ENCODE measurements around the gene PAN3.

The PAN3 gene

GRCh38 chr13:28297341-28297740 lies 159.0 kb downstream of the PAN3 start:
- no peak for DNase-seq
- H3K9me3 ChIP-seq = no peaks in the 10 kb centered on the region
- no peak for TF ChIP-seq CTCF (IDR thresholded peaks at IDR 0.05; ENCODE audit: low read depth, low read length)
- no peaks in the 10 kb centered on the region for H3K4me1 ChIP-seq
- H3K36me3 ChIP-seq = 0 out of 2 replicates have a peak, but pooled peaks cover 2% of the 10 kb centered on the region
- no peak overlapping the region for H3K4me3 ChIP-seq (ENCODE audit: low read depth, low read length)
- H3K27me3 ChIP-seq = no peaks in the 10 kb centered on the region

GRCh38 chr13:28299916-28300315 lies 161.6 kb downstream of the PAN3 start:
- H3K27me3 ChIP-seq = no peaks in the 10 kb centered on the region
- H3K4me3 ChIP-seq (ENCODE audit: low read depth, low read length) = no peak overlapping the region
- no peaks in the 10 kb centered on the region for H3K36me3 ChIP-seq
- H3K9me3 ChIP-seq = no peaks in the 10 kb centered on the region
- DNase-seq = no peak
- H3K4me1 ChIP-seq = no peaks in the 10 kb centered on the region
- TF ChIP-seq CTCF (IDR thresholded peaks at IDR 0.05; ENCODE audit: low read depth, low read length) = no peak

- H3K27me3 ChIP-seq = no peaks in the 10 kb centered on the region
- no peaks in the 10 kb centered on the region for H3K4me1 ChIP-seq
- no peak for DNase-seq
- TF ChIP-seq CTCF (IDR thresholded peaks at IDR 0.05; ENCODE audit: low read depth, low read length) = no peak
- H3K4me3 ChIP-seq (ENCODE audit: low read depth, low read length) = no peak overlapping the region
- no peaks in the 10 kb centered on the region for H3K9me3 ChIP-seq
- H3K36me3 ChIP-seq = no peaks in the 10 kb centered on the region
Measured at GRCh38 chr13:28301839-28302238, 163.5 kb downstream of the PAN3 start.

GRCh38 chr13:28306325-28306724 lies 168.0 kb downstream of the PAN3 start:
- no peak for TF ChIP-seq CTCF (IDR thresholded peaks at IDR 0.05; ENCODE audit: low read depth, low read length)
- Histone ChIP-seq H3K27me3 (no peaks in the 10 kb centered on the region), H3K36me3 (no peaks in the 10 kb centered on the region)

GRCh38 chr13:28313579-28313978 lies 175.2 kb downstream of the PAN3 start:
- peak; percentile 36; the same call in 1 of the 2 replicates for TF ChIP-seq CTCF (IDR thresholded peaks at IDR 0.05; ENCODE audit: low read depth, low read length)
- no peaks in the 10 kb centered on the region for H3K27me3 ChIP-seq
- H3K4me3 ChIP-seq (ENCODE audit: low read depth, low read length) = no peak overlapping the region
- no peaks in the 10 kb centered on the region for H3K4me1 ChIP-seq
- H3K9me3 ChIP-seq = no peaks in the 10 kb centered on the region; the same call in 1 of the 2 replicates
- H3K36me3 ChIP-seq = no peaks in the 10 kb centered on the region
- peak; percentile 22 for DNase-seq

More at GRCh38 chr13:28306325-28306724, 168.0 kb downstream of the PAN3 start:
- Histone ChIP-seq H3K9me3 (no peaks in the 10 kb centered on the region), H3K4me3 (ENCODE audit: low read depth, low read length) (no peak overlapping the region), H3K4me1 (no peaks in the 10 kb centered on the region)
- no peak for DNase-seq

- no peaks in the 10 kb centered on the region for H3K27me3 ChIP-seq
- no peak overlapping the region for H3K4me3 ChIP-seq (ENCODE audit: low read depth, low read length)
- TF ChIP-seq CTCF (IDR thresholded peaks at IDR 0.05; ENCODE audit: low read depth, low read length) = no peak
- DNase-seq = no peak
- H3K4me1 ChIP-seq = no peaks in the 10 kb centered on the region
- no peaks in the 10 kb centered on the region for H3K36me3 ChIP-seq
- H3K9me3 ChIP-seq = no peaks in the 10 kb centered on the region; the same call in 1 of the 2 replicates
Measured at GRCh38 chr13:28314879-28315278, 176.5 kb downstream of the PAN3 start.

All from BE2C (cell line).